Jurkat, Clone E6-1 (cell line): Measurements from ENCODE around the gene PPM1L.
"Not testable (repeated sequence)": the region's sequence is repeated elsewhere in the genome, so short reads cannot be mapped to it uniquely, and the experiment has no call there.

ENCODE experiments used
- DNase-seq: peaks from one replicate; pipeline ENCODE4 v3.0.0-alpha.2; 2011; ENCODE audit warnings: low read depth, low spot score
- H3K4me3 ChIP-seq: 2 replicates; pipeline ENCODE4 v1.5.1; 2011; ENCODE audit warnings: mild to moderate bottlenecking, low read length, control low read depth, moderate library complexity

PPM1L gene

DNA sequence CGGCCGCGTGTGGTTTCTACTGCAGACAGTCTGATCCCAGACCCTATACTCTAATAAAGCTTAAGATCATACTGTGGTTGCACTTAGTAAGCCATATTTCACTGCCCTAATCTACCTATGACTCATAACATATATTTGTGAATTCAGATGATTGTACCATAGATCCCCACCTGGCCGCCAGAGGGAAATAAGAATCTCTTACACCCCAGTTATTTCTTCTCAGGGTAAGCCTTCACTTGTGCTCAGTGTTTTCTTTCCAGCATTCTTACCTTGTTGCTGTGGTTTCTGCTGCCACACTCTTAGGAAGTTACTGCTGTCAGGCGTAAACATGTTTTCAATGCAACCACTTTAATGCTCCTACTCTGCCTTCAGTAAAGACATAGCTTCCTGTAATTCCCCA is 243.2 kb downstream of the PPM1L start:
- H3K4me3 ChIP-seq, result no peak overlapping the region
- DNase-seq, result no peak

DNA sequence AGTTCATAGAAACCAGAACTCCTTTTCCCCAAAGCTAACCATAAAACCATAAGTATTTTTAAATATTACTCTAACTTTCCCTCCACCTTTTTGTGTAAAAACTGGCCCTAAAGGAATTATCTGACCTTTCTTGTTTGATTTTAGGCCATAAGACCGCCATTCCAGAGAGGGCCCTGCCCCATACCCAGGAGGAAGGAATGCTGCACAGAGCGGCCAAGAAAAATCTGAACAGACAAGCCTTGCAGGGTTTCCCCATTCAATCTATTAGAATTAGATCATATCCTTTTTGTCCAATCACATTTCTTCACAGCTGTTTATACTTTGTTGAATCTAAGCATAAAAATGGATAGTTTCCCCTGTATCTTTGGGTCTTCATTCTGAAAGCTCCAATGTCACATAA is 252.1 kb downstream of the PPM1L start:
- H3K4me3 ChIP-seq, result no peak overlapping the region
- no peak for DNase-seq

- not testable (repeated sequence) for DNase-seq, H3K4me3 ChIP-seq
Measured at GRCh38 chr3:161010151-161010550, 254.1 kb downstream of the PPM1L start.

- no peak for DNase-seq
- no peak overlapping the region for H3K4me3 ChIP-seq
Measured at GRCh38 chr3:161014843-161015749, 259.1 kb downstream of the PPM1L start.

- no peak overlapping the region for H3K4me3 ChIP-seq
- DNase-seq, result no peak
Measured at GRCh38 chr3:161016417-161017313, 260.6 kb downstream of the PPM1L start.

- no peak for DNase-seq
Measured at GRCh38 chr3:161017971-161018370, 261.9 kb downstream of the PPM1L start.

DNA sequence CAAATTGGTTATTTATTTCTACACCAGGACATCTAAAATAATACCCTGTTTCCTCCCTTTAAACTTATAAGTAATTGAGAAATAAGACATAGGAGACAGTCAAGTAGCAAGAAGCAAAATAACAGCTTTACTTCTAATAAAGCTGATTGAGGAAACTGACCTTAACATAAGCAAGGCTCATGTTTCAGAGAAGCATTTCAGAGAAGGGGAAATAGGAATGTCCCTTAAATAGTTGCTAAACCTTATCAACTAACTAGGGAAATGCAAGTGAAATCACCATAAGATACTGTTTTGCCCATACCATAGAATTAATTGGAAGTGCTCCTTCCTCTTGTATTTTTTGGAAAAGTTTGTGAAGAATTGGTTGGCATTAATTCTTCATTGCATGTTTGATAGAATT is 264.2 kb downstream of the PPM1L start:
- no peak for DNase-seq
- no peak overlapping the region for H3K4me3 ChIP-seq

More at GRCh38 chr3:161017971-161018370, 261.9 kb downstream of the PPM1L start:
- H3K4me3 ChIP-seq, result no peak overlapping the region

GRCh38 chr3:161025911-161026310 is 269.9 kb downstream of the PPM1L start:
- no peak for DNase-seq
- H3K4me3 ChIP-seq, result no peak overlapping the region

DNA sequence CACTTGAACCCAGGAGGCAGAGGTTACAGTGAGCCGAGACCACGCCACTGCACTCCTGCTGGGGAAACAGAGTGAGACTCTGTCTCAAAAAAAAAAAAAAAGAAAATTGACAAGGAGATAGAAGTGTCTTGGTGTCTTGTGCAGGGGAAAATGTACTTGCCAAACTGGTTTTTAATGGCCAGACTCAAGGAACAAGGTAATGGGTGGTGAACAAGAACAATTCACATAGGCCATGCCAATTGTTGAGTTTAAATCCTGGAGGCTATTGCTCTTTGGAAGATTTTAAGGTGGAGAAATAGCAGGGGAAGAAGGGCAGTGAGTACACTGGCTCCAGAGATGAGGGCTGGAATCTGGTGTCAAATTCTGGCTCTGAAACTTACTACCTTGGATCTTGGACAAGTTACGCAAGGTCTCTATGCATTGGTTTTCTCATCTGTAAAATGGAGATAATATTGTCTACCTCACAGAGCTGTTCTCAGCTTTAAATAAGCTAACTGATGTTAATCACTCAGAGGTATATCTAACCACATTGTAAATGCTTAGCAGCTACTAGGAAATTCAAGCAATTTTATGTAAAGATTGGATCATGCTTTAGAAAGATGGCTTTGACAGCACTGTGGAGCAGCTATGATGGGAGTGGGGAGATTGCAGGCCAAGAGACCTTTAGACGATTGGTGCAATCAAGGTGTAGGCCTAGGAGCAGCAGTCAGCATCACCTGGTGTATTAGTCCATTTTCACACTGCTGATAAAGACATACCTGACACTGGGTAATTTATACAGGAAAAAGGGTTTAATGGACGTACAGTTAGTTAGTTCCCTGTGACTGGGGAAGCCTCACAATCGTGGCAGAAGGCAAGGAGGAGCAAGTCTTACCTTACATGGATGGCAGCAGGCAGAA is 270.8 kb downstream of the PPM1L start:
- no peak for DNase-seq
- H3K4me3 ChIP-seq, result no peak overlapping the region

DNA sequence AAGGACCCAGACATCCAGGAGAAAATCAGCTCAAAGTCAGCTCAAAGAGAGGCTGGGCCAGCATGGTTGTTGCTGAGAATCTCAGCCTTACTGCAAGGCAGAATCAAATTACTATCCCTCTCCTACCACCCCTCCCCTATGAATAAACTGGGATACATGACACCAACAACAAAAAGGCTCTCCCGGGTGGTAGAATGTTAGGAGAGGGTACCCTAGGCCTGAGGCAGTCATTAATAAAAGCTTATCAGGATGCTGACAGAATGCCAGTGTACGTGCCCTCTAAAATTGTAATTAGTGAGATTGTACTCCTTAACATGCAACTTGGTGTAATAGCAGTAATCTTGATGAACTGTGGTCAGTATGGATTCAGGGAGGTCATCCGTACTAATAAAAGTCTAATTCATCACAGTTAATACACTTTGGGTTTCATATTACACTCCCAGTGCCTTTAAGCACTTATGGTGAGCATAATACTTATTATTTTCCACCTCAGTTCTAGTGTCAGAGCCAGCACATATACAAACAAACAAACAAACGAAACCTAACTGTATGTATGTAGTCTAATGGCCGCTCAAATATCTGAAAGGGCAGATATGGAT is 272.6 kb downstream of the PPM1L start:
- H3K4me3 ChIP-seq, result no peak overlapping the region
- DNase-seq, result no peak

DNA sequence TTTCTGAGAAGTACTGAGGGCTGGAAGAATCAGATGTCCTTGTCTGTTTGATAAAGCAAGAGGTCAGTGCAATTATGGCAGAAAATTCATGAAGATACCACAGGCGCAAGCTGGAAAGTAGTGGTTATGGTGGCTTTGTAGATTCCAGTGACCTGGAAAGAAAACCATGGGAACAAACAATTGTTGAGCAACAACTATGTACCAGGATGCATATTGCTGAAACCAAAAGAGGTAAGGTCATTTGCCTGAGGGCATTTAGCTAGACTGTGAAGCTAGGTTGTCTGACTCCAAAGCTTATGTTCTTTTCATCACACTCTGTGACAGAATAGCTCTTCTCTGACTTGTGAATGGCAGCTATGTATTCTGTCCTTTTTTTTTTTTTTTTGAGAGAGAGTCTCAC is 275.1 kb downstream of the PPM1L start:
- no peak for DNase-seq
- H3K4me3 ChIP-seq, result no peak overlapping the region

GRCh38 chr3:161034913-161035550 is 279.0 kb downstream of the PPM1L start:
- DNase-seq, result peak; percentile 71
- not testable (repeated sequence) for H3K4me3 ChIP-seq

DNA sequence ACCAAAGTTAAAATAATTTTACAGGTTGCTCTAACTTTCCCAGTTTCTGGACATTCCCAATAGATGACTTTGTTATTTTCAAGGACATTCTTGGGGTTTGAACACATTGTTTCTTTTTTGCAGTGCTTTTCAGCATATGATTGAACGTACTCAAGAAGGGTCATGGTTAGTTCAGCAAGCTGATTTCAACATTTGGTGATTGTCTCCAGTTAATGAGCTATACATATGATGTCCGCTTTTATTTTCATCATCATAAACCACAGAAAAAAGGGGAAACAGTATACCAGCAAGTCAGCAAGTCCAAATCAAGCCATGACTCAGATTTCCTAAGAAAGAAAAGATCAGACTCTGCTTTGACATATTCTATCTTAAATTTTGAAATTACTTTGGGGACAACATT is 279.7 kb downstream of the PPM1L start:
- no peak overlapping the region for H3K4me3 ChIP-seq
- DNase-seq, result no peak

GRCh38 chr3:161038725-161039124 is 282.7 kb downstream of the PPM1L start:
- no peak for DNase-seq

GRCh38 chr3:161042023-161042501 is 286.0 kb downstream of the PPM1L start:
- DNase-seq, result no peak
- H3K4me3 ChIP-seq, result no peak overlapping the region

More at GRCh38 chr3:161038725-161039124, 282.7 kb downstream of the PPM1L start:
- H3K4me3 ChIP-seq, result no peak overlapping the region

DNA sequence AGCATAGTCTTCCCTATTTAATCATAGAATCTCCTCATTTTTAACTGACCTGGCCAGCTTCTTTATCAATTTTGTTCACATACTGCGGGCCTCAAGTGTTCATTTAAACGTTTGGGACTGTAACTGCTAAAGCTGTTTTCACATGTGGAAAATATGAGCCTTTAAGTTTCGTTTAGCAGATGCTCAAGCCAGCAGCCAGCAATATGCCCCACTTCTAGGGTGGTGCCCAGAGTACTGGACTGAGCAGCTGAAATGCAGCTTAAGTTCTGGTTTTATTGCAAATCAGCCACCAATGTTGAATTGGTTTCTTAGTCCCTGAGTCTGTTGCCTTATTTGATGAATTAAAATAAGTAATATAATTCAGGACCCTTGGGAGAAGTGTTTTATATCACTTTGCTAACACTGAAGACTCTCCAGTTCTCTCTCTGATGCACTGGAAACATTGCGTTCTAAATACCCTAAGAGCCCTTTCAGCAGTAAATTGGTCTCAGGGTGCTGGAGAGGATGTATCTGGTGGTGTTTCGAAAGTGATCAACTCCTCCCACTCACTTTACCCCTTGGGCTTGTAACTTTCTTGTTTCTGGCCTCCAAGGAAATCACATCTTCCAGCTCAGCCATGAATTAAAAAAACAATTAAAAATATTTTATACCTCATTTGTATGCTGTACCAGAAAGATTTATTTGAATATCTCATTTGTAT is 287.5 kb downstream of the PPM1L start:
- H3K4me3 ChIP-seq, result no peak overlapping the region
- no peak for DNase-seq

DNA sequence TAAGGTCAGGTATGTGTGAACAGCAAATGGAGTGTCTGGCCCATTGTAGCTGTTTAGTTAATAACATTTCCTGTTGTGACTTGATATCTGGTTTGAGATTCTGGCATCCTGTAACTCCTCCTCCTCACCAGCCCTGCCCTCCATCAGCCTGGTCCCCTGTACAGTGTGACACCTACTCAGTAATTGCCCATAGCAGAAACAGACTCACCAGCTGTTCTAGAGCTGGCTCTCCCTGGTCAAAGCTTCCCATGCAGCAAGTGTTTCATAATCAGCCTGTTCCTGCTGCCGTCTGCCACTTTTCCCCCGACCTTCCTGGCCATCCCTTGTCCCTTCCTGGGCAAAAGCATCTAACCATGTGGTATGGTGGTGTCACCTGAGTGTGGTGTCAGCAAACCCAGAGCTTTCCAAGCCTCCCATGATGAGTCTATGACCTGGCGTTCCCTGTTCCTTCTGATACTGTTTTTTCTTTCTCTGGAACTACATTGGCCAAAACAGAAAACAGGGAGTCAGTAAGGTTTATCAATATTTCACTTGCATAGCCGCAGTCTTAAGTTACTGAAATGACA is 293.7 kb downstream of the PPM1L start:
- no peak for DNase-seq
- no peak overlapping the region for H3K4me3 ChIP-seq
